SIG-M5 (cell line): ENCODE measurements around the gene FXR1.

Source experiments
- DNase-seq: peaks from one replicate; lab custom pipeline; 2025; lab: John Stamatoyannopoulos, UW

The FXR1 gene

GRCh38 chr3:181007262-181007661, 94.8 kb downstream of the FXR1 start:
- no peak for DNase-seq

GRCh38 chr3:181008796-181009195, 96.3 kb downstream of the FXR1 start:
- no peak for DNase-seq

GRCh38 chr3:181009225-181009624, 96.8 kb downstream of the FXR1 start:
- DNase-seq = no peak

GRCh38 chr3:181017690-181018089, 105.2 kb downstream of the FXR1 start:
- DNase-seq = no peak

GRCh38 chr3:181025204-181025603, 112.7 kb downstream of the FXR1 start:
- no peak for DNase-seq

GRCh38 chr3:181030948-181031347, 118.5 kb downstream of the FXR1 start:
- no peak for DNase-seq
